Endothelial cell of umbilical vein (primary cell): ENCODE measurements around the gene KAT7.

ENCODE experiments used
- FOS ChIP-seq: IDR thresholded peaks from 2 replicates; pipeline ENCODE4 v1.6.1; 2011; ENCODE audit warnings: mild to moderate bottlenecking, low read length, moderate library complexity, borderline replicate concordance; ENCODE audit not compliant: insufficient read depth
- POLR2A ChIP-seq: IDR thresholded peaks from 2 replicates; pipeline ENCODE4 v1.6.1; 2012; ENCODE audit warnings: low read depth, mild to moderate bottlenecking, control low read depth, low read length
- TF ChIP-seq, protein P1 (sequence below), 2 donors: IDR thresholded peaks; 1 replicate in 1 of 2; 2 replicates in 1 of 2; pipeline ENCODE4 v1.5.1; 2011; ENCODE audit warnings: low read length in 2 of 2, mild to moderate bottlenecking in 2 of 2, moderate library complexity in 2 of 2, control low read depth in 1 of 2, inconsistent platforms in 1 of 2, low read depth in 1 of 2; ENCODE audit not compliant: insufficient read depth in 1 of 2; ENCODE audit errors: extremely low read depth in 1 of 2

DNA sequence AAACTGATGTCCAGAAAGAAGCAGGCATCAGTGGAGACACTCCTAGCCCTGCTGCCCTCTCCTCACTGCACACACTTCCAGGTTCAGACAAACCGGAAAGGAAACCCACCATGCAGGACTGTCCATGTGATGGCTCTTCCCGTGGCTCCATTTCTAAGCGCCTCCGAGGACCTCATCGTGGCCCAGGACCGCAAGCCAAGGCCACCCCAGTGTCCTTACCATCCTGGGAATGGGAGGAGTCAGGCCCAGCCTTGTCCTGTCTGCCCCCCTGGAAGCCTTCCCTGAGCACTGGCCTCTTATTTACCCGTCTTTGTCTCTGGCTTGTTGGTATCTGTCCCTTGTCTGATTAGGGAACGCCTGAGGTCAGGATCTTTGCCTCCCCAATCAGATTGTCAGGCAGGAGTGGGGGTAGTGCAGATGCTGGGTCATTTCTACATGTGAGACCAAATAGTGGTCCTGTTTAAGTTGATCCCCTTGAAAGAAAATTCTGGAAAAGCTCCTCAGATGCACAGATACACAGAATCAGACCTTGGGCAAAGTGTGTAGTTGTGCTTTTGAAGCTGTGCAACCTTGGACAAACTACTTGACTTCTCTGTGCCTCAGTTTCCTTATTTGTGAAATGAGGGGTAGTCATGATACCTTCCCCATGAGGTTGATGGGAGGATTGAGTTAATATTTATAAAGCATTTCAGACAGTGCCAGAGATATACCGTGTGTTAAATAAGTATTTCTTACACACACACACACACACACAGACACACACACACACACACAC is 58.6 kb downstream of the KAT7 start:
- TF ChIP-seq, protein P1, sequence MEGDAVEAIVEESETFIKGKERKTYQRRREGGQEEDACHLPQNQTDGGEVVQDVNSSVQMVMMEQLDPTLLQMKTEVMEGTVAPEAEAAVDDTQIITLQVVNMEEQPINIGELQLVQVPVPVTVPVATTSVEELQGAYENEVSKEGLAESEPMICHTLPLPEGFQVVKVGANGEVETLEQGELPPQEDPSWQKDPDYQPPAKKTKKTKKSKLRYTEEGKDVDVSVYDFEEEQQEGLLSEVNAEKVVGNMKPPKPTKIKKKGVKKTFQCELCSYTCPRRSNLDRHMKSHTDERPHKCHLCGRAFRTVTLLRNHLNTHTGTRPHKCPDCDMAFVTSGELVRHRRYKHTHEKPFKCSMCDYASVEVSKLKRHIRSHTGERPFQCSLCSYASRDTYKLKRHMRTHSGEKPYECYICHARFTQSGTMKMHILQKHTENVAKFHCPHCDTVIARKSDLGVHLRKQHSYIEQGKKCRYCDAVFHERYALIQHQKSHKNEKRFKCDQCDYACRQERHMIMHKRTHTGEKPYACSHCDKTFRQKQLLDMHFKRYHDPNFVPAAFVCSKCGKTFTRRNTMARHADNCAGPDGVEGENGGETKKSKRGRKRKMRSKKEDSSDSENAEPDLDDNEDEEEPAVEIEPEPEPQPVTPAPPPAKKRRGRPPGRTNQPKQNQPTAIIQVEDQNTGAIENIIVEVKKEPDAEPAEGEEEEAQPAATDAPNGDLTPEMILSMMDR (IDR thresholded peaks at IDR 0.05; ENCODE audit: extremely low read depth in 1 of 2, insufficient read depth in 1 of 2, low read depth in 1 of 2, low read length in 2 of 2), result no peak
- TF ChIP-seq POLR2A, result no peak
- no peak for TF ChIP-seq FOS
